ENCODE results near the gene CORO7. TPM values are rescaled to one million over a fixed set of nuclear protein-coding genes. Genes with fewer than 3 reads are reported as not detected.

The CORO7 gene
- total and polyA plus RNA-seq, 4 donors: 22.7 to 61.8 (median 42.1) TPM

- H3K4me1 ChIP-seq (ENCODE audit: control insufficient read depth, insufficient read depth, low read length): peaks cover 5% of the 10 kb centered on the region
- peaks cover 84% of the 10 kb centered on the region for H3K36me3 ChIP-seq (ENCODE audit: control insufficient read depth, insufficient read depth, low read length)
- no peak overlapping the region for H3K4me3 ChIP-seq (ENCODE audit: low read depth, low read length)
- H3K27ac ChIP-seq (ENCODE audit: low read depth, low read length): no peak overlapping the region
- H3K9me3 ChIP-seq (ENCODE audit: control insufficient read depth, insufficient read depth, low read length): no peaks in the 10 kb centered on the region
- peak in 1 of 6 donors; percentile 45 for DNase-seq (ENCODE audit: low read depth in 4 of 6, low spot score in 6 of 6)
- WGBS (ENCODE audit: insufficient coverage): 33% methylated on average over 16 of the region's 19 CpGs
- no peaks in the 10 kb centered on the region for H3K27me3 ChIP-seq (ENCODE audit: control insufficient read depth, insufficient read depth, low read length)
Observed at GRCh38 chr16:4358831-4359561, 57.4 kb downstream of the CORO7 start.

- H3K9me3 ChIP-seq (ENCODE audit: control insufficient read depth, insufficient read depth, low read length): no peaks in the 10 kb centered on the region
- no peak overlapping the region for H3K27ac ChIP-seq (ENCODE audit: low read depth, low read length)
- no peaks in the 10 kb centered on the region for H3K27me3 ChIP-seq (ENCODE audit: control insufficient read depth, insufficient read depth, low read length)
- 97% methylated on average over 18 of the region's 19 CpGs for WGBS (ENCODE audit: insufficient coverage)
- peaks cover 82% of the 10 kb centered on the region for H3K36me3 ChIP-seq (ENCODE audit: control insufficient read depth, insufficient read depth, low read length)
- H3K4me1 ChIP-seq (ENCODE audit: control insufficient read depth, insufficient read depth, low read length): peaks cover 5% of the 10 kb centered on the region
- DNase-seq (ENCODE audit: low read depth in 4 of 6, low spot score in 6 of 6): no peak
- H3K4me3 ChIP-seq (ENCODE audit: low read depth, low read length): no peak overlapping the region
Observed at GRCh38 chr16:4358236-4358635, 58.2 kb downstream of the CORO7 start.

GRCh38 chr16:4356820-4357219, 59.6 kb downstream of the CORO7 start:
- no peaks in the 10 kb centered on the region for H3K9me3 ChIP-seq (ENCODE audit: control insufficient read depth, insufficient read depth, low read length)
- peaks cover 68% of the 10 kb centered on the region for H3K36me3 ChIP-seq (ENCODE audit: control insufficient read depth, insufficient read depth, low read length)

DNA sequence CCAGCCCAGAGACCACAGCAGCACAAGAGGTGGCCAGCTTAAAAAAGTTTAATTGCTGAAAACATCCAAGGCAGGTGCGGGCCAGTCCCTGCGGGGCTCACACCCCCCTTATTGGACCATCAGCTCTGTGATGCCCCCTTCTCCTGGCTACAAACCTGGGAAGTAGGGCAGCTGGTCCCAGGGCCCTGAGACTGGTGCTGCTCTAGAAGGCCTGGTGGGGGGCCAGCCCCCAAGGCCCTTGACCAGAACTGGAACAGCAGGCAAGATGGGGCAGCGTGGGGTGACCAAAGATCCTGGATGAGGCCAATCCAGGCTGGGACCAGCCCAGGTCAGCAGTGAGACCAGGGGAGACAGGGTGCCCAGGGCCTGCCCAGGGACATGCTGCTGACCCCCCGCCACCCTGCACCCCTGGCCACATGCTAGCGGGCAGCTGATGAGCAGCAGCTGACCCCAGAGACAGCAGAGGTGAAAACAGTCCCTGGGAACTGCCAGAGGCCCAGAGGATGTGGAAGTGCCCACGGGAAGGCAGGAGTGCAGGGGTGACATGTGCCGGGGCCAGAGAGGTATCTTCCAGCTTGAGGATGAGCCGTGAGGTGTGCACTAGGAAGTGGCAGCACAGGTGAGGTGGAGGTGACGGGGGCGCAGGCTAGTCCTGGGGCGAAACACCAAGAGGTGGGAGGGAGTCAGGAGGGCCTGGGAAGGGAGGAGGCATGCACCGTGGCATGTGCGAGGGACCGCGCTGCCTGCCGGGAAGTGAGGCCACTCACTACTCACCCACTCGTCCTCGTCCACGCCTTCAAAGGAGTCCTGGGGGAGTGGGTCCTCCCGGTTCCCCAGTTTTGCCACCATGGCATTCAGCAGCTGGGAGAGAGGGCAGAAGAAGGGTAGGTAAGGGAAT, 61.6 kb downstream of the CORO7 start:
- H3K36me3 ChIP-seq (ENCODE audit: control insufficient read depth, insufficient read depth, low read length): peaks cover 47% of the 10 kb centered on the region
- no peaks in the 10 kb centered on the region for H3K27me3 ChIP-seq (ENCODE audit: control insufficient read depth, insufficient read depth, low read length)
- DNase-seq (ENCODE audit: low read depth in 4 of 6, low spot score in 6 of 6): no peak
- 95% methylated on average over 11 of the region's 20 CpGs for WGBS (ENCODE audit: insufficient coverage)
- no peak overlapping the region for H3K27ac ChIP-seq (ENCODE audit: low read depth, low read length)
- no peaks in the 10 kb centered on the region for H3K9me3 ChIP-seq (ENCODE audit: control insufficient read depth, insufficient read depth, low read length)
- H3K4me3 ChIP-seq (ENCODE audit: low read depth, low read length): no peak overlapping the region
- H3K4me1 ChIP-seq (ENCODE audit: control insufficient read depth, insufficient read depth, low read length): peaks cover 19% of the 10 kb centered on the region

More at GRCh38 chr16:4356820-4357219, 59.6 kb downstream of the CORO7 start:
- H3K4me3 ChIP-seq (ENCODE audit: low read depth, low read length): no peak overlapping the region
- WGBS (ENCODE audit: insufficient coverage): 79% methylated on average over 5 of the region's 7 CpGs
- DNase-seq (ENCODE audit: low read depth in 4 of 6, low spot score in 6 of 6): no peak
- no peak overlapping the region for H3K27ac ChIP-seq (ENCODE audit: low read depth, low read length)
- H3K4me1 ChIP-seq (ENCODE audit: control insufficient read depth, insufficient read depth, low read length): peaks cover 5% of the 10 kb centered on the region
- no peaks in the 10 kb centered on the region for H3K27me3 ChIP-seq (ENCODE audit: control insufficient read depth, insufficient read depth, low read length)

- H3K4me1 ChIP-seq (ENCODE audit: control insufficient read depth, insufficient read depth, low read length): peaks cover 14% of the 10 kb centered on the region
- WGBS (ENCODE audit: insufficient coverage): 89% methylated on average over 2 of the region's 4 CpGs
- no peak overlapping the region for H3K27ac ChIP-seq (ENCODE audit: low read depth, low read length)
- DNase-seq (ENCODE audit: low read depth in 4 of 6, low spot score in 6 of 6): no peak
- no peaks in the 10 kb centered on the region for H3K27me3 ChIP-seq (ENCODE audit: control insufficient read depth, insufficient read depth, low read length)
- H3K36me3 ChIP-seq (ENCODE audit: control insufficient read depth, insufficient read depth, low read length): peaks cover 38% of the 10 kb centered on the region
- H3K9me3 ChIP-seq (ENCODE audit: control insufficient read depth, insufficient read depth, low read length): no peaks in the 10 kb centered on the region
- no peak overlapping the region for H3K4me3 ChIP-seq (ENCODE audit: low read depth, low read length)
Observed at GRCh38 chr16:4353675-4354074, 62.7 kb downstream of the CORO7 start.

DNA sequence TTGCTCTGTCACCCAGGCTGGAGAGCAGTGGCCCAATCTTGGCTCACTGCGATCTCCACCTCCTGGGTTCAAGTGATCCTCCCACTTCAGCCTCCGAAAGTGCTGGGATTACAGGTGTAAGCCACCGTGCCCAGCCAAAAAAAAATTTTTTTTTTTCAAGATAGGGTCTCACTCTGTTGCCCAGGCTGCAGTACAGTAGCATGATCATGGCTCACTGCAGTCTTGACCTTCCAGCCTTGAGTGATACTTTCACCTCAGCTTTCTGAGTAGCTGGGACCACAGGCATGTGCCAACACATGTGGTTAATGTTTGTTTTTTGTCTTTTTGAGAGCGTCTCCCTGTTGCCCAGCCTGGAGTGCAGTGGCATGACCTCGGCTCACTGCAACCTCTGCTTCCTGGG, 63.6 kb downstream of the CORO7 start:
- Histone ChIP-seq H3K27ac (ENCODE audit: low read depth, low read length) (no peak overlapping the region), H3K4me3 (ENCODE audit: low read depth, low read length) (no peak overlapping the region), H3K27me3 (ENCODE audit: control insufficient read depth, insufficient read depth, low read length) (no peaks in the 10 kb centered on the region), H3K36me3 (ENCODE audit: control insufficient read depth, insufficient read depth, low read length) (peaks cover 39% of the 10 kb centered on the region), H3K9me3 (ENCODE audit: control insufficient read depth, insufficient read depth, low read length) (no peaks in the 10 kb centered on the region), H3K4me1 (ENCODE audit: control insufficient read depth, insufficient read depth, low read length) (peaks cover 14% of the 10 kb centered on the region)
- WGBS (ENCODE audit: insufficient coverage): 83% methylated on average over 4 of the region's 5 CpGs
- DNase-seq (ENCODE audit: low read depth in 4 of 6, low spot score in 6 of 6): no peak

DNA sequence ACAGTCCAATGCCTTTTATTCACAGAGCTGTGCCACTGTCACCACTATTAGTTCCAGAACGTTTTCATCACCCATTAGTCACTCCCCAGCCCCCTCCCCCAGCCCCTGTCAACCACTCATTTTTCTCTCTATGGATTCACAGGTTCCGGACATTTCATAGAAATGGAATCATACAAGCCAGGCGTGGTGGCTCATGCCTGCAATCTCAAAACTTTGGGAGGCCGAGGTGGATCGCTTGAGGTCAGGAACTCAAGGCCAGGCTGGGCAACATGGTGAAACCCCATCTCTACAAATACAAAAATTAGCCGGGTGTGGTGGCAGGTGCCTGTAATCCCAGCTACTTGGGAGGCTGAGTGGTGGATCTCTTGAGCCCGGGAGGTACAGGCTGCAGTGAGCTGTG, 64.5 kb downstream of the CORO7 start:
- H3K36me3 ChIP-seq (ENCODE audit: control insufficient read depth, insufficient read depth, low read length): peaks cover 36% of the 10 kb centered on the region
- peaks cover 14% of the 10 kb centered on the region for H3K4me1 ChIP-seq (ENCODE audit: control insufficient read depth, insufficient read depth, low read length)
- H3K4me3 ChIP-seq (ENCODE audit: low read depth, low read length): no peak overlapping the region
- H3K9me3 ChIP-seq (ENCODE audit: control insufficient read depth, insufficient read depth, low read length): no peaks in the 10 kb centered on the region
- H3K27ac ChIP-seq (ENCODE audit: low read depth, low read length): no peak overlapping the region
- 17% methylated on average over 1 of the region's 7 CpGs for WGBS (ENCODE audit: insufficient coverage)
- H3K27me3 ChIP-seq (ENCODE audit: control insufficient read depth, insufficient read depth, low read length): no peaks in the 10 kb centered on the region
- no peak for DNase-seq (ENCODE audit: low read depth in 4 of 6, low spot score in 6 of 6)

- Histone ChIP-seq H3K27ac (ENCODE audit: low read depth, low read length) (peak within 1 kb of the TSS; percentile 57), H3K4me3 (ENCODE audit: low read depth, low read length) (peak within 1 kb of the TSS; percentile 66), H3K9me3 (ENCODE audit: control insufficient read depth, insufficient read depth, low read length) (no peaks in the 10 kb centered on the region), H3K4me1 (ENCODE audit: control insufficient read depth, insufficient read depth, low read length) (peaks cover 14% of the 10 kb centered on the region), H3K36me3 (ENCODE audit: control insufficient read depth, insufficient read depth, low read length) (peaks cover 31% of the 10 kb centered on the region), H3K27me3 (ENCODE audit: control insufficient read depth, insufficient read depth, low read length) (no peaks in the 10 kb centered on the region)
- DNase-seq (ENCODE audit: low read depth in 4 of 6, low spot score in 6 of 6): peak; percentile 66 to 98 (median 93)
- under 1% methylated on average over 78 of the region's 81 CpGs for WGBS (ENCODE audit: insufficient coverage)
Observed at GRCh38 chr16:4350787-4351659, 65.4 kb downstream of the CORO7 start, which contains the start of gene PAM16. PAM16 (minus strand) TSS chr16:4351321; CDS start chr16:4351234, 87 bp downstream.

- peaks cover 31% of the 10 kb centered on the region for H3K36me3 ChIP-seq (ENCODE audit: control insufficient read depth, insufficient read depth, low read length)
- no peaks in the 10 kb centered on the region for H3K9me3 ChIP-seq (ENCODE audit: control insufficient read depth, insufficient read depth, low read length)
- DNase-seq (ENCODE audit: low read depth in 4 of 6, low spot score in 6 of 6): no peak
- no peaks in the 10 kb centered on the region for H3K27me3 ChIP-seq (ENCODE audit: control insufficient read depth, insufficient read depth, low read length)
- peaks cover 20% of the 10 kb centered on the region for H3K4me1 ChIP-seq (ENCODE audit: control insufficient read depth, insufficient read depth, low read length)
- H3K27ac ChIP-seq (ENCODE audit: low read depth, low read length): peak overlapping the region; percentile 57
- peak overlapping the region; percentile 66 for H3K4me3 ChIP-seq (ENCODE audit: low read depth, low read length)
- WGBS (ENCODE audit: insufficient coverage): 30% methylated on average over 23 of the region's 24 CpGs
Observed at GRCh38 chr16:4350365-4350786, 66.0 kb downstream of the CORO7 start.

All from spinal cord (tissue), 10 donors.